GM23248 (cell line): ENCODE measurements around the gene RHOD.

Experiments
- EZH2 ChIP-seq: fragments of 200-600 bp; sonication (generic); IDR thresholded peaks from 2 replicates; pipeline ENCODE4 v1.6.1; 2018; ENCODE audit warnings: antibody characterized with exemption, mild to moderate bottlenecking; ENCODE audit not compliant: insufficient read depth, poor library complexity, severe bottlenecking
- EZH2phosphoT487 ChIP-seq: fragments of 200-600 bp; sonication (generic); IDR thresholded peaks from 2 replicates; pipeline ENCODE4 v1.6.1; 2018; ENCODE audit warnings: antibody characterized with exemption, moderate library complexity, mild to moderate bottlenecking, low read depth; ENCODE audit not compliant: insufficient read depth

DNA sequence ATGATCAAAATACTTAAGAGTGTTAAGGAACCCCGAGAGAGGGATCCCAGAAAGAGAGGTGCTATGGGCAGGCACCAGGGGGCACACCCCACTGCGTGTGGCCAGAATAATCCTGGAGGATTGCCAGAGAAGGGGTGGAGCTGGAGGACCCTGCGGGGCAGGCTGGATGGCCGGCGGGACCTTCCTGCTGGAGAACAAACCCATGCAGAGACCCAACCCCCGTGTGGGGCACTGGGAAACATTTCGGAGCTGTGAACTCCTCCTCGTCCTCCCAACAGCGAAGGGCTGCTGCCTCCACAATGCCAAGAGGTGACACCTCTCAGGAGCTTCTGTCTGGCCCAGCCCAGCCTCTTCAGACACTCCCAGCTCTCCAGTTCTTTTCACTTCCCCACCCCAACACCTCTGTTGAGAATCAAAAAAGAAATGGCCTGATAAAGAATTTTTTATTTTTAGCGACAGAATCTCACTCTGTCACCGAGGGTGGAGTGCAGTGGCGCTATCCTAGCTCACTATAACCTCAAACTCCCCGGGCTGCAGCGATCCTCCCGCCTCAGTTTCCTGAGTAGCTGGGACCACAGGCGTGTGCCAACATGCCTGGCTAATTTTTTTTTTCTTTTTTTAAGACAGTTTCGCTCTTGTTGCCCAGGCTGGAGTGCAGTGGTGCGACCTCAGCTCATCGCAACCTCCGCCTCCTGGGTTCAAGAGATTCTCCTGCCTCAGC, 25.6 kb downstream of the RHOD start:
- TF ChIP-seq EZH2 (no peak), EZH2phosphoT487 (no peak)
